ENCODE results near the gene GLE1.

- TF ChIP-seq POLR2AphosphoS5 (IDR thresholded peaks at IDR 0.05): no peak
- TF ChIP-seq POLR2A (IDR thresholded peaks at IDR 0.05): no peak
- TF ChIP-seq CTCF (IDR thresholded peaks at IDR 0.05 in 8 of 11, conservative IDR thresholded peaks at IDR 0.05 in 3 of 11): no peak
Measured at GRCh38 chr9:128473104-128473503, 31.4 kb upstream of the GLE1 start.
